GM19395 (cell line): Measurements from ENCODE around the gene CLDN10.

ENCODE experiments used
- ATAC-seq: cut with Tn5 transposase; IDR thresholded peaks from one replicate; pipeline ENCODE4 v1.9.1; 2021; ENCODE audit warnings: mild to moderate bottlenecking, moderate library complexity; ENCODE audit not compliant: unreplicated experiment

The CLDN10 gene

DNA sequence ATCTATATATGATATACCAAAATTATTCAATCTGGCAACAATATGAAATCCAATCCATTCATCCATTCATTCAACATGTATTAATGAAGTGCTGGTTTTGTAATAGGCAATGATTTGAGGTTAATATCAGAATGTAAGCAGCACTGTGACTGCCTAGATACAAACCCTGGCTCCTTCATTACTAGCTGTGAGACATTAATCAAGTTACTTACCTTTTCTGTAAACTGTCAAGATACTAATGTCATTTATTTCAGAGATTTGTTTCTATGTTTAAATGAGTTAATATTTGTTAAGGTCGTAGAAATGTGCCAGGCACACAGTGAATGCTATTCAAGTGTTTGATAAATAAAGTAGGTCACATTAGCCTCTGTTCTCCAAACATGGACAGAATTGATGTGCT is 40.9 kb downstream of the CLDN10 start:
- ATAC-seq: no peak

DNA sequence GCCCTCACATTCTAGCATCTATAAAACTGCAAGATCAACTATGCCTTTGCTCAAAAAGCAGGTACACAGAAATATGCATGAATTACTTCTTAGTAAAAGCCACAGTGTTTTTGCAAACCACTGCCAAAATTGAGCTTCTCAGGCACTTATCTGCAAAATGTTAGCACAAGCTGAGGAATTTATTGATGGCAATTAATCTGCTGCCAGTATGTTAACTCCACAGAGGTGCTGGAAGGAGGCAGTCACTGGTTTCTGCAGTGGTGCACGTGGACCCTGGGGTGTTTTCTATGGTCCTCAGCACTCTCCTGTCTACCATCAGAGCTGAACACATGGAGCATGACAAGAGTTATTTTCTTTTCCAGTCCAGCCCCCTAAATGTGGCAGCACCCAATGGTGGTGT is 44.2 kb downstream of the CLDN10 start:
- ATAC-seq: no peak

DNA sequence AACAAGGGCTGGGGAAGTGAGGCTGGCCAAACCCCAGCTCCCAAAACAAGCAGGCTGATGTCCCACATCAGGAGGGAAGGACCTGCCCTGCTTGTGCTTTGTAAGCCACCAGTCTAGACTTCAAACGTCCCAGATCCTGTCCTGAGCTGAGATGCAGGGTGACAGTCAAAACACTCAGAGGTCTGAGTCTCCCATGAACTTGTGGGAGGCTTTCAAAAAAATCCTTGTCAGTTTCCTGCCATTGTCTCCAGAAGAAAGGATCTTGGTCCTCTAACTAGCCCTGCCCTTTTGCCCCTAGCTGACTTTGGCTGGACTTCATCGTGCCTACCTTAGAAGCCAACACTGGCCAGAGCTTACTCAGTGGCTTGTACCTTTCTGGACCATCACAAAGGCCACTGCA is 48.7 kb downstream of the CLDN10 start:
- ATAC-seq: no peak

DNA sequence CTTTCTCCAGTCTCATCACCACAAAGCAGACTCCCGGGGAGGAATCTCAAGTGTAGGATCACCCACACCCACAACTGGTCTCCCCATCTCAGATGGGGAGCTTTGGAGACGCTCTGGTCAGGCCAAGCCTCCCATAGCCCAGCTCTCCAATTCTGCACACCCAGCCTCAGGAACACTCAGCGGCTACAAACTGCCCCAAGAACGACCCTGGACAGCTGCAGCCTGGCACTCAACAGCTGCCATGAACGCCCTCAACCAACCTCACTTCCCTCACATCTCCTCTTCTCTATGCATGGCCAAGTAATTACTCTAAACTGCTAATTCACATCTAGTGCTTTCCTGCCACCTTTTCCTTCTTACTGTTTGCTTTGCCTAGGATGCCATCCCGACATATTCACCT is 49.4 kb downstream of the CLDN10 start:
- ATAC-seq: no peak

DNA sequence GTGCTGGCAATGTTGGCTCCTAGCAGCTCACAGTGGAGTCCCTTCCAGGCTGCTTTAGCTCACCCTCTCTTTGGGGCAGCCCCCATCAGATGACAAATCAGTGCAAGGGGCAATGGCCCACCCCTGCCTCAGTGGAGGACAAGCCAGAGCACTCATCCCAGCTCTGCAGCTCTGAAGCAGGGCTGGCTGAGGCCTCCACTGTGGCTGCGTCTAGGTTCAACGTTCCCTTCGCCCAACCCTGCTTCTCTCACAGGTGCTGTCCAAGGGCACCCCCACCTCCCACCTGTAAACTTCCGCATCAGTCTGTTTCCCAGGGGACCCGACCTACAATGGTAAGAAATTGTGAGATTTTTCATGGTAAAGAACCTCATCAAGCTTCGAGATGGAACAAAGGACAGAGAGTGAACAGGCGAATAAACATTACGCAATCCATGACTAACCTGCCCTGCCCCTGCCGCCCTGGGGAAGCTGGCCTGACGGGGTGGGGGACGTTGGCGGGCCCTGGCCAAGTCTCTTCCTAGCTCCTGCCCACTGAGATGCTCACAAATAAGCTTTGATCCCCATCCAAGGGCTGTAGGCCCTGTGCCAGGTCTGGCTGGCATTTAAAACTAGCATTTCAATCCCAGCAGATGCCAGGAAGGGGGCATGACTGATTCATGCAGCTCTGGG is 51.5 kb downstream of the CLDN10 start:
- ATAC-seq: no peak

DNA sequence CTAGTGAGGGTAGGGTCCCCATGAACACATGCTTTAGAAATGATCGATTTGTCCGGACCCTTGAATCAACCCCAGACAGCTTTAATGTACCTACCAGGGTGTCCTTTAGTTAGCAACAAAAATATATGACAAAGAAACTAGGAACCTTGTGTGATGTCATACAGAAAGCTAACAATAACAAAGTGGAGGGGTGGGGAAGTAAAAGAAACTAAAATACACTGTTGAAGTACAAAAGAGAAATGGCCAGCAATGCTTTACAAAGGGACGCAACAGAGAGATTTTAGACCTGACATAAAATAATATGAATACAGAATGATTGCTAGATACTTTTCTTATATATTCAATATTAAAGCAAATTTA is 52.0 kb downstream of the CLDN10 start:
- no peak for ATAC-seq

DNA sequence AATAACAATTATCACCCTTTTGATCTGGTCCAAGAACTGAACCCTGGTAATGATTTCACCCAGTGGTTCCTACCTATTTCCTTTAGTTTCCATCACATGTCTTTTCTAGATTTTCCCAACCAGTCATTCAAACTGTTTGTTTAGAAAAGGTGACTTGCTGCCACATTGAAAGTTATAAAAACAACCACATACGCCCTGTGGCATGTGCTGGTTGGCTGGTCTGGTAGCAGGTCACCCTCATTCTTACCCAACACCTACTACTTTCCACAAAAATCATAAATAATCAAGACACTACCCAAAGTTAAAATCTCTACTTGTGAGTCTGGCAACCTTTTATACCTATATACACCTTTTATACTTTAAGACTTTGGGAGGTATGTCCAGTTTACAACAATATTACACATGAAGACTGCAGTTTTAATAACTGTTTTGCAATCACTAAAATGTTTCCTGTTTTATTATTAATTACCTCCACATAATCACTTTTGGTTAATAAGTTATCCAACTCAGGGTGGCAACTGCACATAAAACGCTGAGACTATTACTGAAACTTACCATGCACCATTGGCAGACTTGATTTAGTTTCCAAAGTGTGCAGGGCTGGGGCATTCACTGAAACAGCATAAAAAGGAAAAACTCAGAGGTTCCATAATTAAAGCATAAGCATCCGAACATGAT is 53.1 kb downstream of the CLDN10 start:
- no peak for ATAC-seq

DNA sequence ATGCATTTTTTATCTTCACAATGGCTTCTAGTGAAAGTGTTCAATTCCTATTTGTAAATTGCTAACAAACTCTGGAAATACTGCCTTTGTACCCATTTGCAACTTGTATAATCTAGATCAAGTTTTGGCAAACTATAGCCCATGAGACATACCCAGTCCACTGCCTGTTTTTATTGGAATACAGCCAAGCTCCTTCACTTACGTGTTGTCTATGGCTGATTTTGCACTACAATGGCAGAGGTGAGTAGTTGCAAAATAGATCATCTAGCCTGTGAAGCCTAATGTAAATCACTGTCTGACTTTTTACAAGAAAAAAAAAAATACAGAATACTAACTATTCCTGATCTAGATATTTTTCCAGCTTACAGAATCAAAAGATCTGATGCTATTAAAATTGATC is 54.8 kb downstream of the CLDN10 start:
- ATAC-seq: no peak

DNA sequence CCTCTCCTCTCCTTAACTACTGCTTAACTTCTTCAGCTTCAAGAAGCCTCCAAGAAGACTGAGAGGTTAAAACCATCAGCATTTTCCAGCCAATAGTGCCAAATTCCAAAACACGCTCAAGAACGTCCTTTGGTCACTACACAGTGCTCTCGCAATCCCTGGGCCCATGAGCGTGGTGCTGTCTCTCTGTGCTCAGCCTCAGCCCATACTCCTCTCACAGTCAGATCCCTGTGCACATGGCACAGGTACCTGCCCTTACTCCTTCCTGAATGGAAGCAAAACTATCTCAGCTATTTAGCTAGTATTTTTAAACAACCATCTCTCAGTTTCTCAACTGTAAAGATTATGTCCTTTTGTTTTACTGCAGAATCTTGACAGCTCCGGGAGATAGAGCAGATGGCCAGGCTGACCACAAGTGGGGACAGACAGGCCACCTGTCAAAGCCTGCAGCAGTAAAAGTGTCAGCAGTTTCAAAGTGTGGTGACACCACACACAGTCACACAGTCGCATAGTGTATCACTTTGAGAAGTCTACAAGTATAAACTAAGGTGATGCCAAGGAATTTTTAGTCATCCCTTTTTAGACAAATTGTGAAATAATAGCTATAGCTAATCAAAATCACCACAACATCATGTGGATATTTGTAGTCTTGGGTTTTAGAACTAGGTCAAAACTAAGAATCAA is 56.3 kb downstream of the CLDN10 start:
- no peak for ATAC-seq

DNA sequence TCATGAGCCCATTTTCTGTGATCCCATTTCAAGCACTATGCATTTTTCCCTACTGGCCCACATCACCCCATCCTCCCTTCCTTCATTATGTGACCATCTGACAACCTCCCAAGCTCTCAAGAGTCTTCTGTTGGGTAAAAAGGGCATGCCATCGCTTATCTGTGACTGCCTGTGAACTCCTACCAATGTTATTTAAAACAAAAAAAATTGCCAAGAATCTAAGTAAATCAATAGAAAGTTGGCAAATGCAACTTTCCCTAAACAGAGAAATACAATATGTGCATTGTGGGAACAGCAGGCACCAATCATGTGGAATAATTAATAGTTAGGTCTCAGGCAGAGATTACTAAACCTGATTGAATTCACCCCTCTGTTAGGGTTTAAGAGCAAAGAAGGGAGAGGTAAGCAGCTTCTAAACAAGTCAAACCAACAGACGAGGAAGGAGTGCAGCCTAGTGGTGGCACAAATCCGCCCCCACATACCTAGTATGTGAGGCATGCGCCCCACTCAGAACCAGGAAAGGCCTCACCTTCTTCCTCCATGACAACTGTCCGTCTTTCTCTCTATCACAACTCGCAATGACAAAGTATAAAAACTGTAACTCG is 62.2 kb downstream of the CLDN10 start:
- ATAC-seq: no peak

DNA sequence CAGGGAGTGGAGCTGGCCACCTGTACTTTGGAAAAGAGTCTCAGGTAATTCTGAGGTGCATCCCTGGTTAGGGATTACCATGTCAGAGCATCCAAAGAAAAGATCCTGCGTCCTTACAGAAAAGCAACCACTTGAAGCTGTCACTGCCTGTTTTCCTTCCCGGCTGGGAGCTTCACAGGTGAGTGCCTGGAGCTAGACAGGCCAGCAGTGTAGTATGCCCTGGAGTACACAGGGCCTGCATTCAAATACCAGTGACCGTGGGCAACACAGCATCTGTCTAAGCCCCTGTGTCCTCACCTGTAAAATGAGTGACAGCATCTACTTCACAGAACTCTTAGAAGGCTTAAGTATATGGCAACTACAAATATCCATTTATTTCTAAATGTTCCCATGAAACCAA is 63.0 kb downstream of the CLDN10 start:
- ATAC-seq: no peak

DNA sequence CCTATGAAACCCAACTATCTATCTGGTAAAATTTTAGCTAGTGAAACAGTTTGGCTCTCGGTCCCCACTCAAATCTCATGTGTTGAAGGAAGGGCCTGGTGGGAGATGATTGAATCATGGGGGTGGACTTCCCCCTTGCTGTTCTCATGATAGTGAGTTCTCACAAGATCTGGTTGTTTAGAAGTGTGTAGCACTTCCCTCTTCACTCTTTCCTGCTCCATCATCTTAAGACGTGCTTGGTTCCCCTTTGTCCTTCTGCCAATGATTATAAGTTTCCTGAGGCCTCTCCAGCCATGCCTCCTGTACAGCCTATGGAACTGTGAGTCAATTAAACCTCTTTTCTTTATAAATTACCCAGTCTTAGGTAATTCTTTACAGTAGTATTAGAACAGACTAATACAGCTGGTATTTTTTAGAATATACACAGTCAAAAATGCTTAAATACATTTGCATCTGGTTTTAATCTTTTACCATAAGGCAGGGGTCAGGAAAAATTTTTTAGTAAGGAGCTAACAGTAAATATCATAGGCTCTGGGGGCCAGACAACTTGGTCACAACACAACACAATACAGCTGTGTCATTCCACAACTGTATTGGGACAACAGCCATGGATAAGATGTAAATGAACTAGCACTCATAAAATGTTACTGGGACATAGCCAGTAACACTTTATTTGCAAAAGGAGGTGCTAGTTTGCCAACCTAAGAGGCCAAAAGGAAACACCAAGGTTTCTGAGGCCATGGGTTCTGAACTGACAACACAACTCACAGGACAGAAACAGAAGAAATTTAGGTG is 67.7 kb downstream of the CLDN10 start:
- no peak for ATAC-seq

DNA sequence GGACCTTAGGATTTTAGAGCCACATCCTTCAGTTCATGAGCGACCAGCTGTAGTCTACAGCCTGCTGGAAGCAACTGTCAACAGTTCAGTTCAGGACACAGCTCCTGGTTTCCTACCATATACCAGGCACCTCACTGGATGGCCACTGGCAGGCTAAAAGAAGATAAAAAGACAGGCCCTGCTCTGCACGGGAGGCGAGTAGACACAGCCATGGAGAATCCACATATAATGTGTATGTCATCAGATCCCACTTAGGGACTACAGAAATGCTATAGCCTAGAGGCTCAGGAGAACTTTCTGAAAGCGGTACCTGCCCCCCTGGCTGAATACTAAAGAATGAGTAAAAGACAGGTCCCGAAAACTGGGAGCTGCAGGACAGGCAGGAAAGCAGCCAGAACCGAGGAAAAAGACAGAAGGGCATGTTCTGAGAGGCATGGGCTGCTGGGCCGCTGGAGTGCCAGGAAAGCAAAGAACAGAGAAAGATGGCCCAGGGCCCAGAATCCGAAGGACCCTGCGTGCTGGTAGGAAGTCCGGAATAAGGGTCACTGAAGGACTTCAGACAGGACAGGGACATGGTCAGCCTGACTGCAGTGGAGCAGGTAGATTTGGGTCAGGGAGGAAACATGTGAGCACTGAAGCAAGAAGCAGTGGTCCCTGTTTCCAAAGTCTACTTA is 68.4 kb downstream of the CLDN10 start:
- ATAC-seq: no peak

DNA sequence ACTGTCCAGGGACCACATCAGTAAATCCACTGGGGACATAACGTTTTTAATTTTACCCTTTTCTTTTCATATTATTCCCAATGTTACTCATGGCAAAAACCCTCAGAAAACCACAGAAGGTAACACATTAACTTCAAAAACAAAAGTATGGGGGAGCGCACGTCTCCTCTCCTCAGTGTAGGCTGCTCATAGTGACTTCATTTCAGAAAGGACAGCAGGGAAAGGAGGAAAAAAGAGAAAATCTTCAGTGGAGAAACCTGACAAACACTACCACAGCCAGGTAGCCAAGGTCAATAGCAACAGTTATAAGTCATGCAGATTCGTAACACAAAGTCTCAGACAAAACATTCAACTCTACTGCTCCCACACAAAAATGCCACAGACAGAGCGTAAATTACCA is 70.6 kb downstream of the CLDN10 start:
- ATAC-seq: no peak

DNA sequence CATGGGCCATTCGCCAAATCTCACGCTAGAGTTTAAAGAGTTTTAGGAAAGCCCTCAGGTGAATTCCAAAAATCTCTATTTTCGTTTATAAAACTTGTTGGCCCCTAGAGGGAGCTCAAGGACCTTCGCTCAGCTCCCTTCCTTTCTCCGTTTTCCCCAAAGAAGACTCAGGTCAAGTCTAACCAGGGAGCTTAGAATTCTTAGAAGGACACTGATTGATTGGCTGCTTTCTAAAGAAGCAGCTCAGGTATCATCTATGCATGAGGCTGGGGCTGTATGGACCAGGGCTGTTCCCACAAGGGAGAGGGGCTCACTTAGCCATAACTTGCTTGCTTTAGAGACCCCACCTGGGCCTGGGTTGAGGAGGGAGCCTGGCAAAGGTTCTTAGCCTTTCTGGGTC is 71.5 kb downstream of the CLDN10 start:
- ATAC-seq: peak; percentile 79

DNA sequence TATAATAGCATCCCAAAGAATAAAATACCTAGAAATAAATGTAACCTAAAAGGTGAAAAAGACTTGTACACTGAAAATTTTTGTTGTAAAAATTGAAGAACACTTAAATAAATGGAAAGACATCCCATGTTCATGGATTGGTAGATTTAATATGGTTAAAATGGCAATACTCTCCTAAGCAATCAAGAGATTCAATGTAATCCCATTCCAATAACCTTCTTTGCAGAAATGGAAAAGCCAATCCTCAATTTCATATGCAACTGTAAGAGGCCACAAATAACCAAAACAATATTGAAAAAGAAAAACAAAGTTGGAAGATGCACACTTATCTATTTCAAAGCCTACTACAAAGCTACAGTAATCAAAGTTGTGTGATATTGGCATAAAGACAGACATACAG is 74.2 kb downstream of the CLDN10 start:
- no peak for ATAC-seq

DNA sequence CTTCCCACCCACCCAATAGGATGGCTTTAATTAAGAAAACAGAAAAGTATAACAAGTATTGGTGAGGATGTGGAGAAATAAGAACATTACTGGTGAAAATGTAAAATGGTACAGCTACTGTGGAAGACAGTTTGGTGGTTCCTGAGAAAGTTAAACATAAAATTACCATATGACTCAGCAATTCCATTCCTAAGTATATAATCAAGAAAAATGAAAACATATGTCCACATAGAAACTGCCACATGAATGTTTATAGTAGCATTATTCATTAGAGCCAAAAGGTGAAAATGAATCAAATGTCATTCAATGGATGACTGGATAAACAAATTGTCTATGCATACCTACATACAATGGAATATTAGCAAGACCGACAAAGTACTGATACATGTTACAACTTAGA is 75.1 kb downstream of the CLDN10 start:
- ATAC-seq: no peak

DNA sequence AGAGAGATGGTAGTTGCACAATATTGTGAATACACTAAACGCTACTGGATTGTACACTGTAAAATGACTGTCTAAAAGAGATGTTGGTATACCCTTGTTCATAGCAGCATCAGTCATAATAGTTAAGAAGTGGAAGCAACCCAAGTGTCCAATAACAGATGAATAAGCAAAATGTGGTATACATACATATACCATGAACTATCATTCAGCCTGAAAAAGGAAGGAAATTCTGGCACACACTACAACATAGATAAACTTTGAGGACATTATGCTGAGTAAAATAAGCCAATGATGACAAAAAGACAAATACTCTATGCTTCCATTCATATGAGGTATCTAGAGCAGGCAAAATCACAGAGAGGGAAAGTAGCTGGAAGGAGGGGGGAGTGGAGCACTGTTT is 76.0 kb downstream of the CLDN10 start:
- no peak for ATAC-seq

DNA sequence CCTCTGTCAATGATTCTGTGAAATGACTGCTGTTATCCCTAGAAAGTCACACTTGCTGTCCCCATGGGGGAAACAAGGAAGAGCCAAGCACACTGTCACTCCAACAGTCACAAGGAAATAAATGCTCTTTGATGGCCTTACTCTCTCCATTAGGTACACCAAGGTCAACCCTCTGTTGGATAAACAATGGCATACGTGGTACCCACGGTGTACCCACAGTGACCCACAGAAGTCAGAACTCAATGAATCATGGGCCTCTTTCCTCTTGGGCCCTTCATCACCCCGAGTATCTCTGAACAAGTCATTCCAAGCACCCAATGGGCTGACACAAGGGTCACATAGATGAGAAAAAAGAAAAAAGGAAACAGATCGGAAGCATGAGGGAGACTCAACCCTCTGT is 76.6 kb downstream of the CLDN10 start:
- no peak for ATAC-seq
